ENCODE measurements around the gene MBOAT7.
"Not testable (repeated sequence)": the region's sequence is repeated elsewhere in the genome, so short reads cannot be mapped to it uniquely, and the experiment has no call there.

MBOAT7 gene, protein sequence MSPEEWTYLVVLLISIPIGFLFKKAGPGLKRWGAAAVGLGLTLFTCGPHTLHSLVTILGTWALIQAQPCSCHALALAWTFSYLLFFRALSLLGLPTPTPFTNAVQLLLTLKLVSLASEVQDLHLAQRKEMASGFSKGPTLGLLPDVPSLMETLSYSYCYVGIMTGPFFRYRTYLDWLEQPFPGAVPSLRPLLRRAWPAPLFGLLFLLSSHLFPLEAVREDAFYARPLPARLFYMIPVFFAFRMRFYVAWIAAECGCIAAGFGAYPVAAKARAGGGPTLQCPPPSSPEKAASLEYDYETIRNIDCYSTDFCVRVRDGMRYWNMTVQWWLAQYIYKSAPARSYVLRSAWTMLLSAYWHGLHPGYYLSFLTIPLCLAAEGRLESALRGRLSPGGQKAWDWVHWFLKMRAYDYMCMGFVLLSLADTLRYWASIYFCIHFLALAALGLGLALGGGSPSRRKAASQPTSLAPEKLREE

DNA sequence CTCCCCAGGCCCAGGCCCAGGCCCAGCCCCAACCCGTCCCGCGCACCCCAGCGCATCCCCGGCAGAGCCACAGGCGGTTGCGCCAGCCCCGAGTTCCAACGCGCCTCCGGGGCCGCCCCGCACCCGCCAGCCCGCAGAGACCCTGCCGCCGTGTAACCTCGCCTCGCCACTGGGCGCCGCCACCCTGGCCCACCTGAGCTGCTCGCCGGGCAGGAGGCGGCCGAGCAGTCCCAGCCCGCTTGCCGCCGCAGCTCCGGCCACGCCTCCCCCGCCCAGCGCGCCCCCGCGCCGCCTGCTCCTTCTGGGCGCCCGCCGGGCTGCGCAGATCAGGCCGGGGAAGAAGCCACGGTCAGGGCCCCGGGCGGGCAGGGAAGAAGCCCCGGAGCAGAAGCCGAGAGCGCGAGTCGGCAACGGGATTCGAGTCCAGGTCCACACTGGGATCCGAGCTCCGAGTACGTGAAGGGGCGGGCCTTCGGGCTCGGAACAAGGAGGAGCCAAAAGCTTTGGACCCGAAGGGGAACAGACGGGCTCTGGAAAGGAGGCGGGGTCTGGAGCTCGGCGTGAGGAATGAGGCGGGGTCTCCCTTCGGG lies at the start of gene MBOAT7:
TSS of gene MBOAT7 (minus strand) at position 436 of the 590 bp plus-strand sequence. CDS start 1,072 bp downstream, outside the sequence.
- peak; percentile 45 for DNase-seq

DNA sequence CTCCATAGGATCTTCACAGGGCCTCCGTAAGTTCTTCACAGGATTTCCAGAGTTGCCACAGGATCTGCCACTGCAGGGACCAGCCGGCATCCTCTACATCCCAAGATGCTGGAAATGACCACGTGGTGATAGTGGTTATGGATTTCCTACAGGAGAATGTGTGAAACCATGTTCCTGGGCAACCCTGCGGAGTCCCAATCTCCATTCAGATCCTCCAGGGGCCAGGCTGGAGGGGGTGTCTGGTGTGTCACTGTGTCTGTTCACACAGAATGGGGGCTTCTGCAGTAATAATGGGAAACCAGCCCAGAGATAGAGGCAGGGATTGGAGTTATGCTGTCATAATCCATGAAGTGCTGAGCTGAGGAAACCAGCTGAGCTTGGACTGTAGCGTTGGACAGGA lies 44.6 kb upstream of the MBOAT7 start:
- DNase-seq: no peak

DNA sequence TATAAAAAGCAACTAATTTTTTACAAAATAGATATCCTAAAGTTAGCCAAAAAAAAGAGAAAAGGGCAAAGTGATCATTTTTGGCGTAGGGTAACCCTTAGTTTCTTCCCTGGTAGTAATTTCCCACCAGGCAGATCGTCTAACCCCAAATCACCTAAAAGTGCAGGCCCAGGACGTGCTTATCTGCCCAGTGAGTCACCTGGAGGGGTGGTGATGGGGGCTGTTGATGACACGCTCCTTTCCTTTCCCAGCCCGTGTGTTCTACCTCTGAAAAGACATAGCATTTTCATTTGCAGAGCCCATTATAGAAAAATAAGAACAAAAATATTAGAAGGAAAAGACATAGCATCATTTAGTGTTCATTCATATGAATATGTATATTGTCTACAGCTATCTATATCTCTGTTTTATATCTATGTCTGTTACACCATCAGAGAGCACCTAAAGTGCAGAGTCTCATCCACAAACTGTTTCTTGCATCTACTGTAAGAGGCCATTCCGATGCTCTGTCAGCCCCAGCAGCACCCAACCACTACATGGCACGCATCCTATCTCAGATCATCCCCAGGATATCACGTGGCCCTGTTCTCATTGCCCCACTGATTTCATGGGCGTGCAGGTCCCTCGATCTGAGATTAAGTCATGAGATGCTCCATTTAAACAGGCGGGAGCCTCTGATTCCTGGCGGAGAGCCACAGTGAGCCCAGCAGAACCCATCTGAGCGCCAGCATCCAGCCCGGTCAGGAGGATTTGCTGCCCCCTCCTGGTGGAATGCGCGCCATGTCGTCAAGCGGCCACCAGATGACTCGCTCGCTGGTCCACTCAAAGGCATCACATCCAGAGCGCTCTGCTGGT lies 41.9 kb upstream of the MBOAT7 start:
- DNase-seq: peak; percentile 76

DNA sequence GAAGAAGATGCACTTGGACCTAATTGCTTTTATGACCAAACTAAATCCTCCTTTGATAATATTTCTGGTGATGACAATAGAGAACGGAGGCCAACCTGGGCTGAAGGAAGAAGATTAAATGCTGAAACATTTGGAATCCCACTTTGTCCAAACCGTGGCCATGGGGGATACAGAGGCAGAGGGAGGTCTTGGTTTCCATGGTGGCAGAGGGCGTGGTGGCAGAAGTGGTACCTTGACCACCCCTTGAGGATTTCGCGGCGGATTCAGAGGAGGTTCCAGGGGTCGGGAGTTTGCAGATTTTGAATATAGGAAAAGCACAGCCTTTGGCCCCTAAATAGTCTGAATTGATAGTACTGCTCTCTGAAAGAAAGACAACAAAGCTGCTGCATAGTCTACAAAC lies 40.7 kb upstream of the MBOAT7 start:
- no peak for DNase-seq

DNA sequence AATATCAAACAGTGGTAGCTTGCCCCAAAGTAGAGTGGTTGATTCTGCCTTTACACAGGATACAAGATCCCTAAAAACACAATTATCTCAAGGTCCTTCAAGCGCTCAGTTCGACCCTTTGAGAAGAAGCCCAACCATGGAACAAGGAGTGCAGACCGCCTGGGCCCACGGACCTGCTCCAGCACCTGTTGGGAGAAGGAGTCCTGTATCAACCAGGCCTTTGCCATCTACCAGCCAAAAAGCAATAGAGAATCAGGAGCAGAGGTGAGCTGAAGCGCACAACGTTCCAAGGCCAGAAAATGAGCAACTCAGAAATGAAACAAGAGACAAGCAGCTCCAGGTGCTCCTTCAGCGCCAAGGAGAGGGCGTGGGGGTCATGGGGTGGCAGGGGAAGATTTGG lies 39.8 kb upstream of the MBOAT7 start:
- no peak for DNase-seq

DNA sequence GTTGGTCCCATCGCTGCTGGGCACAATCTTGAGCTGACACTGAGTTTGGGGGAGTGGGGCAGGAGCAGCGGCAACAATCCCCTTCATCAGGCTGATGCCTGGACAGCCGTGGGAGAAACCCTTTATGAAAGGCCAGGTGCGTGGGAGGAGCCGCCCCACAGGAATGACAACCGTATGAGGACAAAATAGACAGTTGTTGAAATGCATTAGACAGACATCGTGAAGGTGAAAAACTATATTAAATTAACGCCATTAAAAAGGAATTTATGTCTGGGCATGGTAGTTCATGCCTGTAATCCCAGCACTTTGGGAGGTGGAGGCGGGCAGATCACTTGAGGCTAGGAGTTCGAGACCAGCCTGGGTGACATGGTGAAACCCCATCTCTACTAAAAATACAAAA lies 35.2 kb upstream of the MBOAT7 start:
- not testable (repeated sequence) for DNase-seq

DNA sequence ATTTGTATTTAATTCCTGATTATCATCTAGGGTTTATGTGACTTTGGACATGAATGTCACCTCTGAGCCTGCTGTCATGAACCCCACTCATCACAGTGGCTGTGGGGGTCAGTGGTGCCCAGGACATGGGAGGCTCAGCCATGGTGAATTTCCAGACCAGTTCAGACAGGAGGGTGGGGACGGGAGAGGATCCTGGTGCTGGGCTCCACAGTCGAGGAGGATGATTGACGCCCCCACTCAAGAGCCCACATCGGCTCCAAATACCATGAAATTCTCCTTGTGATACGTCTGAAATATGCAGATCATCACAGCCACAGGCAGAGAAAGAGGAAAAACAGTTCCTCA lies 34.5 kb upstream of the MBOAT7 start:
- DNase-seq: not testable (repeated sequence)

DNA sequence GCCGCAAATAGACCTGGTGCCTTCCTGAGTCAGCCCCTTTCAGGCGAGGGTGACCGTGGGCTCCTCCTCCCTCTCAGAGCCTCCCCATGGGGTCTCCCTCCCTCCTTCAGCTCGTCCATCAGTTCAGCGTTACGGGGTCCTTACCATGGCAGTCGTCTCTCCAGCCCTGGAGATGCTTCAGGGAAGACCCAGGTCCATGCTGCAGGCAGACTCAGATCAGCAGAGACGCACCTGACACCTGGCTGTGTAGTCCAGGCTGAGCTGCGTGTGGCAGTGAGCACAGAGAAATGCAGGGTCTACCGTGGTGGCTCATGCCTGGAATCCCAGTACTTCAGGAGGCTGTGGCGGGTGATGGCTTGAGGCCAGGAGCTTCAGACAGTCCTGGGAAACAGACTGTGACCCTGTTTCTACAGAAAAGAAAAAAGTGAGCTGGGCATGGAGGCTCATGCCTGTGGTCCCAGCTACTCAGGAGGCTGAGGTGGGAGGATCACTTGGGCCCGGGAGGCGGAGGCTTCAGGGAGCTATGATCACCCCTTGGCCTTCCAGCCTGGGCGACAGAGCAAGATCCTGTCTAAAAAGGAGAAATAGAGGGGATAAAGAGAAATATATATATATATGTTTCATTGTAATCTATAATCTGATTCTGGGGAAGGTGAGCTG lies 34.0 kb upstream of the MBOAT7 start:
- not testable (repeated sequence) for DNase-seq

DNA sequence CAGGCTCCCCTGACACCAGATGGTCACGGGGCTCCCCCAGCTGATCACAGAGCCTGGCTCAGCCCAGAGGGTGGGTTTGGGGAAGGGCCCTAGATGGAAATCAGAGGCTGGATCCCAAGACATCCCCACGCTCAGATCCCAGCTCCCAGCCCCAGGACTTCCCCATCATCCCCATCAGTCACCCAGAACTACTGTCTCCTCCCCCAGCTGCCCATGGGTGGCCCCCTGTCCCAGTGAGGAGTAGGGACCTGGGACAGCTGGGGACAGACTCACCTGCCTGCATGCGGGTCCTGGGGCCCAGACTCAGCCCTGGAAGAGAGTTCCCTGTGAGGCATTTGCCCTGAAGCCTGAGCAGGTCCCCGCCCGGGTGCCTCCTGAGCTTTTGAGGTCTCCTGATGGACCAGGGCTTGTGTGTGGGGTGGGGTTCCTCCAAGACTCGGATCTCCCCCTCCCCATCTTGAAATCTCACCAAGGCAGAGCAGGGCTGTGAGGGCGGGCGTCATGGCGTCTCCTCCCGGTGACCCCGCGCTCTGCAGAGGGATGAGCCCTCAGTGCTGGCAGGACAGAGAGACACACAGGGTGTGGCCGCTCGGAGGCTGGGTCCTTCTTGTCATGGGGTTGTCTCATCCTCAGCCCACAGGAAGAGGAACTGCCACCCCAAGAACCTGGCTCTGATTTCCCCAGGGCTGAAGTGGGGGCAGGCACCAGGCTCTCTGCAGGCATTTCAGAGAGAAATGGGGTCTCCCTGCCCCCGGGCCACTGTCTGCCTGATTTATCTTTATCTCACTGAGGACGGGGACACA lies 33.3 kb upstream of the MBOAT7 start, which contains the start of gene LILRB3:
TSS of gene LILRB3 (minus strand) at position 534 of the 803 bp plus-strand sequence. CDS start at position 503, 31 bp downstream.
- not testable (repeated sequence) for DNase-seq

DNA sequence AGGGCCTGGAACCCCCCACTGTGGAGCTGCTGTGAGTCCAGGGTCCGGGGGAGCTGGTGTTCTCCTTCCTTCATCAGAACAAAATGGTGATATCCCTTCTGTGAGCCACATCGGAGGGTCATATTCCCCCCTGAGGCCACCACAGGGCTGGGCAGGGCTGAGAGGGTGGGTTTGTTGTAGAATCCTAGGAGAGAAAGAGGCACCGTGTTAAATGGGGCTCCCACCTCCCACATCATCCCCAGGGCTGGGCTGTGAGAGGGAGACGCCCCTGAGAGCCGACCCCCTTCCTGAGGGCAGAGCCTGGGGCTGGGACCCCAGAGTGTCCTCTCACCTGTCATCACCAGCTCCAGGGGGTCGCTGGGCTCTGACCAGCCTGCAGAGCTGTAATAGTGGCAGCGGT lies 32.6 kb upstream of the MBOAT7 start:
- DNase-seq: not testable (repeated sequence)

DNA sequence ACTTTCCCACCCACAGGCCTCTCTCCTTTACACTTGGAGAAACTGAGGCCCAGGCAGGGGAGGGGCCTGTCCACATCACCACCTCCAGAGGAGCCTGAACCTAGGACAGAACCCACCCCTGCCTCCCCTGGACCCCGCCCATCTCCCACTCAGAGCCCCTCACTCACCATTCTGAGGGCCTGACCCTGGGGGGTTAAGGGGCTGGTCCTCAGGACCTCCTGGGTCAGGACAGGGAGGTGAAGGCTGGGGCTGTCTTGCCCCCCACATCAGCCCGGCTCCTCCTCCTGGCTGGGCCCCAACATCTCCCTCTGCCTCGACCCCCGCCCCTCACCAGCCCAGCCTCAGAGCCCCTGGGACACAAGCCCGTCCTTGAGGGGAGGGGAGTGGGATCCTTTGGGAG lies 30.3 kb upstream of the MBOAT7 start:
- not testable (repeated sequence) for DNase-seq

DNA sequence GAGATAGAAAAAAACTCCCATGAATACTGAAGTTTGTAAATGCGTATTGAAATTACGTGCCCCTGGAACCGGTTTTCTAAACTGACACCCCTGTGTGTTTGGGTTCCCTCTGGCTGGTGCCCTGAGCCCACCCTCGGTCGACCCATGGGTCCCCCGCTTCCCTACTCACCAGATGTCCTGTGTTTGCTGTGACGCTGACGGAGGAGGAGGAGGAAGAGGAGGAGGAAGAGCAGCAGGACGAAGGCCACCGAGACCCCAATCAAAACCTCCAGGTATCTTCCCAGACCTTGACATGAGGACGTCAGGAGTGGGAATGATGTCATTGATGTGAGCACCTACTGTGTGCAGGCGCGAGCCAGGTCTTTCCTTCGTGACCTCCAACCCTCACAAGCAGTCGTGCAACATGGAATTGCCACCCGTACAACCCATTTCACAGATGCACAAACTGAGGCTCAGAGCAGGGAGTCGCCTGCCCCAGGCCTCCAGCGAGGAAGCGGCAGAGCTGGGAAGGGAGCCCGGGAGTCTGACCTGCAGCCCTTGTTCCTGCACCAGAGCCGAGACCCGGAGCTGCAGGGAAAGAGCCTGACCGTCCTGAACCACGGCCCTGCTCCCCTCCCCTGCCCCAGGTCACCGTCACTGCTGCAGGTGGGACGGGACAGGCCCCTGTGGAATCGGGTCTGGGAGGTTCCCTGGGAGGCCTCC lies 29.7 kb upstream of the MBOAT7 start:
- DNase-seq: no peak

DNA sequence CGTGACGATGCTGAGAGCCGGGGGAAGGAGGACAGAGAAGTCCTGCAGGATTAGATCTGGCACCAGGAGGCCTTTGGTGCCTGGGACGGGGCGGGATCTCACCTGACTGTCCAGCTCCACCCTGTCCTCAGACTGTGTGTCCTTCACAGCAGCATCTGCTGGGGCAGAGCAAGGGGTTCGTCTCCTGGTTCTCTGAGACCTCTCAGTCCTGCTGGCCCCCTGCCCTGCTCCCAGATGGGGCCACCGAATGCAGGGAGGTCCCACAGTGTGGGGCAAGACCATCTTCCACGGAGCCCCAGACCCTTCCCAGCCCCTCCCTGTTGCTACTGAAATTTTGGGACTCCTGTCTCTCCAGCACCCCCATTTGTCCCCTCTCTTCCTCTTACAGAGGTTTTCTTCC lies 28.9 kb upstream of the MBOAT7 start:
- no peak for DNase-seq

DNA sequence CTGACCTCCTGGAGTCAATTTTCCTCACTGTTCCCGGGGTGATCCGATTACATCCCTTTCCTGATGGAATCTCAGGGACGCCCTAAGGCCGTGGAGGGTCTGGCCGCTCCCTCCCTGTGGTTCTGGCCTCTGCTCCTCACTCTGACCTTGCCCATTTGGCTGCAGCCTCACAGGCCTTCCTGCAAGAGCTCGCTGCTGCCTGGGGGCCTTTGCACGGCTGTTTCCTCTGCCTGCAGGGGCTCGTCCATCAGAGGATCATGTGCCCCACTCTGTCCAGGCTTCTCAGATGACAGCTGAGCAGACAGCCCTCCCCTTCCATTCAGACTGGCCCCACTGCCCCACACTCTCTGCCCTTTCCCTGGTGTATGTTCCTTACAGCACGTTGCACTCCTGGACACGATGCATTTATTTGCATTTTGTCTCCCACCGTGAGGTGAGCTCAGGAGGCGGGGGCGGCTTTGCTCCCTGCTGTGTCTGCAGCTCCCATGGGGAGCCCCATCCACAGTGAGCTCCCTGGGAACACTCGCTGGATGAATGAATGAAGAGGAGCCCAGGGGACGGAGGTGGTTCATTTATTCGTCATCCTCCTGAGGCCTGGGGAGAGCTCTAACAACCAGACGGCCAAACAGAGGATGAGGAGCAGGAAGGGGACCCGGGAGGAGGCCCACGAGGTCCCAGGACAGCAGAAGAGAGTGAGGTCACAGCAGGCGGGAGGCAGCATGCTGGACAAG lies 28.3 kb upstream of the MBOAT7 start:
- DNase-seq: not testable (repeated sequence)

DNA sequence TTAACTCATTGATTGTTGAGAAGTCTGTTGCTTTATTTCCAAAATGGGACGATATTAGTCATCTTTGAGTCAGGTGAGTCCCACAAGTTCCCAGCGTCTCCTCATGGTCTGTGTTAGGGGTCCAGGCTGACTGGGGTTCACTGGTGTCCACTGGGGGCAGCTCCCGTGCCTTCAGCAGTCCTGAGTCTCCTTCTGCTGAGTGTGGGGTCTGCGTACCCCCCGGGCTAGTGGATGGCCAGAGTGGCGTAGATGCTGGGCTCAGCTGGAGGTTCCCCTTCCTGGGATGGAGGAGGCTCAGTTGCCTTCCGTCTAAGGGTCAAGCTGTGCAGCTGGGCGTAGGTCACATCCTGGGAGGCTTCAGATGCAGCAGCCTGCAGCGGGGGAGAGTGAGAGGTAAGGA lies 27.5 kb upstream of the MBOAT7 start:
- no peak for DNase-seq

DNA sequence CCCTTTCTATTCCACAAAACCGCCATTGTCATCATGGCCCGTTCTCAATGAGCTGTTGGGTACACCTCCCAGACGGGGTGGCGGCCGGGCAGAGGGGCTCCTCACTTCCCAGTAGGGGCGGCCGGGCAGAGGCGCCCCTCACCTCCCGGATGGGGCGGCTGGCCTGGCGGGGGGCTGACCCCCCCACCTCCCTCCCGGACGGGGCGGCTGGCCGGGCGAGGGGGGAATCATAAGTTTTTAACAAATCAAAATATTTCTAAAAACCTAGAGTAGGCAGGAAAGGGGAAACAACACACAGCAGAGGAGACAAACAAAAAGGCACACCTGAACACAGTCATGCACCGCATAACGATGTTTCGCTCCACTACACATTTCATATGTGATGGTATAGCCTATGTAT lies 25.4 kb upstream of the MBOAT7 start:
- not testable (repeated sequence) for DNase-seq

DNA sequence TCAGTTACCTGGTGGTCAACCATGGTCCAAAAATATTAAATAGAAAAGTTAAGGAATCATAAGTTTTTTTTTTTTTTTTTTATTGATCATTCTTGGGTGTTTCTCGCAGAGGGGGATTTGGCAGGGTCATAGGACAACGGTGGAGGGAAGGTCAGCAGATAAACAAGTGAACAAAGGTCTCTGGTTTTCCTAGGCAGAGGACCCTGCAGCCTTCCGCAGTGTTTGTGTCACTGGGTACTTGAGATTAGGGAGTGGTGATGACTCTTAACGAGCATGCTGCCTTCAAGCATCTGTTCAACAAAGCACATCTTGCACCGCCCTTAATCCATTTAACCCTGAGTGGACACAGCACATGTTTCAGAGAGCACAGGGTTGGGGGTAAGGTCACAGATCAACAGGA lies 24.8 kb upstream of the MBOAT7 start:
- DNase-seq: not testable (repeated sequence)

DNA sequence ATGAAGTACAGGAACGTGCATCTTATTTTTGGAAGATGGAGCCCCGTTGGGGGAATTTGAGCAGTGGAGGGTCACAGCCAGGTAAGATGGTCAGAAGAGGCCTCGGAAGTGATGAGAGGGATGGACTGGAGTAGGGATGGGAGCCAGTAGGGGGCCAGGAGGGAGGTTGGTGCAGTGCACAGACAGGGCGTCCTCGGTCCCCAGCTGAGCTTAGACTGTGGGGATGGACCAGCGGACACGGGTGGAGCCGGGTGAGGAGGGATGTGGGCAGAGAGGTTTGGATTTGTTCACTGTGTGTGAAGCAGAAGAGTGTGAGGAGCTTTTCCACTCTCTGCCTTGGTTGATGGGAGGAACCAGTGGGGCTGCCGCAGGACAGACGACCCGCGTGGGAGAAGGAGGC lies 21.9 kb upstream of the MBOAT7 start:
- no peak for DNase-seq

DNA sequence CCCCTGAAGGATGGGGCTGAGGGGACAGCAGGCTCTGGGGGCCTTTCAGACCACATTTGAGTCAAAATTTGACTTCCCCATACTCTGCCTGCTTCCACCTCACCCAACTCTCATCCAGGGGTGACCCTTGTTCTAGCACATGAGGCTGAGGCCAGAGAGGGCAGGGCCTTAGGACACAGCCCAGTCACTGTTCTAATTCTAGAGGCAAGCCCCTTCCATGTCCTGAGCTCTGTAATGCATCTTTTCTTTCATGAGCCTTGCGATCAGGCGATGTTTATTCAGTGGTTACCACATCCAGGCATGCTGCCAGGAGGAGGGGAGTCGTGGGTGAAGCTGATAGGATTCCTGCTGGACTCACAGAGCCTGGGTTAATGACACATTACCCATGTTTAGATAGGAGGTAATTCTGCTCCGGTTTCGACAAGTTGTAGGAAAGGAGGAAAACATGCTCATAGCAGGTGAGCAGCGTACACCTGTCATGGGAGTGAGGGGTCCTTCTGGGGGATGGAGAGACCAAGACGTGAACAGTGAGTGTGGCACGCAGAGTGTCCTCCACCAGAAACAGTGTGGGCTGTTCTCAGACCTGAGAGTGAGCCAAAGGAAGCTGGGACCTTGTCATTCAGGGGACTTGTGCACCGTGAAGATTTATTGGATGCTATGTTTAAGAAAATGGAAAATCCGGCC lies 20.6 kb upstream of the MBOAT7 start:
- DNase-seq: no peak
